Omental fat pad (tissue), 4 donors: ENCODE data around the gene TFAP2E. TPM values are rescaled to one million over a fixed set of nuclear protein-coding genes. Genes with fewer than 3 reads are reported as not detected.

Experiments
- ATAC-seq: fragments of 150-250 bp; one replicate; pipeline ENCODE4 v1.9.1; 2016; ENCODE audit warnings: mild to moderate bottlenecking, moderate library complexity; ENCODE audit not compliant: low FRiP score
- DNase-seq: peaks from one replicate; pipeline ENCODE4 v3.0.0-alpha.2; 2019; ENCODE audit warnings: low spot score
- total RNA-seq, 4 donors: library from RNA; depleted of rRNA; stranded (reverse); fragments of >200 nt; gene quantifications; one replicate each; pipeline ENCODE4 v1.1.0, GENCODE V29; 2016
- TF ChIP-seq, protein P1 (sequence below), 3 donors: fragments of 450-650 bp; IDR thresholded peaks; one replicate each; pipeline ENCODE4 v1.5.1; 2016 to 2017; ENCODE audit warnings: antibody characterized with exemption in 3 of 3, mild to moderate bottlenecking in 3 of 3, moderate library complexity in 2 of 3

Gene TFAP2E
- total RNA-seq, 4 donors from 2014 or later, result 0.25 to 0.72 (median 0.50) TPM

DNA sequence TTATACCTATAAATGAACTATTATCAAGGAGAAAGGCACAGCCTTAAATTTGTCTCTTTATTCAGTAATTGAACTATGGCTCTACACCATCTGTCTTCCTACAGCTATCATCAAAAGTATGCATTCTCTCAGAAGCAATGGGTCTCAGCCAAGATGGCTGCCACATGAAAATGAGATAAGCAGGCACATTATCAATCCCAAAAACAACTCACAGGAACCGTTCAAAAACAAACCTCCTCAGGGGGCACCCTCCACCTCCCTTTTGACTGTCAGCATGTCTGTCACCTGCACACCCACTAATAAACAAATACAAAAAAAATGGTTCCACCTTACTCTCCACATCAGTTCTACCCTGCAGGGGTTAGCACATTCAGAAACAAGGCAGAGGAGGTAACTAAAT is 39.5 kb upstream of the TFAP2E start:
- TF ChIP-seq, protein P1, sequence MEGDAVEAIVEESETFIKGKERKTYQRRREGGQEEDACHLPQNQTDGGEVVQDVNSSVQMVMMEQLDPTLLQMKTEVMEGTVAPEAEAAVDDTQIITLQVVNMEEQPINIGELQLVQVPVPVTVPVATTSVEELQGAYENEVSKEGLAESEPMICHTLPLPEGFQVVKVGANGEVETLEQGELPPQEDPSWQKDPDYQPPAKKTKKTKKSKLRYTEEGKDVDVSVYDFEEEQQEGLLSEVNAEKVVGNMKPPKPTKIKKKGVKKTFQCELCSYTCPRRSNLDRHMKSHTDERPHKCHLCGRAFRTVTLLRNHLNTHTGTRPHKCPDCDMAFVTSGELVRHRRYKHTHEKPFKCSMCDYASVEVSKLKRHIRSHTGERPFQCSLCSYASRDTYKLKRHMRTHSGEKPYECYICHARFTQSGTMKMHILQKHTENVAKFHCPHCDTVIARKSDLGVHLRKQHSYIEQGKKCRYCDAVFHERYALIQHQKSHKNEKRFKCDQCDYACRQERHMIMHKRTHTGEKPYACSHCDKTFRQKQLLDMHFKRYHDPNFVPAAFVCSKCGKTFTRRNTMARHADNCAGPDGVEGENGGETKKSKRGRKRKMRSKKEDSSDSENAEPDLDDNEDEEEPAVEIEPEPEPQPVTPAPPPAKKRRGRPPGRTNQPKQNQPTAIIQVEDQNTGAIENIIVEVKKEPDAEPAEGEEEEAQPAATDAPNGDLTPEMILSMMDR (IDR thresholded peaks at IDR 0.05), result no peak
- DNase-seq, result no peak
- ATAC-seq, result no peak

DNA sequence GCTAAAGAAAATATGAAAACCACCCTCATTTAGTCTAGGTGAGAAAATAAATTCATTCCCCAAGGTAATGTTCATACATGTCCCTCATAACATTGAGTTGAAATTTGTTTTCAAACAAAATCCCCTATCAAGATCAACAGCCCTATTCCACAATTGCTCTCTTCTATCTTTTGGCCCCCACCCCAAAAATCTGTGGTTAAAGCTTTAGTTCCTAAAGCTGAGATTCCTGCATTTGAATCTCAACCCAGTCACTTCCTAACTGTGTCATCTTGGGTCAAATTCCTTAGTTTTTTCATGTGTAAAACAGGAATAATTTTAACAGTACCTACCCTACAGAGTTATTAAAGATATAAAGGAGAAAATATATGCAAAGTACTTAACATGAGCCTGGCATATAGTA is 37.9 kb upstream of the TFAP2E start:
- DNase-seq (no peak), ATAC-seq (no peak)
- TF ChIP-seq, protein P1 (IDR thresholded peaks at IDR 0.05), result no peak

DNA sequence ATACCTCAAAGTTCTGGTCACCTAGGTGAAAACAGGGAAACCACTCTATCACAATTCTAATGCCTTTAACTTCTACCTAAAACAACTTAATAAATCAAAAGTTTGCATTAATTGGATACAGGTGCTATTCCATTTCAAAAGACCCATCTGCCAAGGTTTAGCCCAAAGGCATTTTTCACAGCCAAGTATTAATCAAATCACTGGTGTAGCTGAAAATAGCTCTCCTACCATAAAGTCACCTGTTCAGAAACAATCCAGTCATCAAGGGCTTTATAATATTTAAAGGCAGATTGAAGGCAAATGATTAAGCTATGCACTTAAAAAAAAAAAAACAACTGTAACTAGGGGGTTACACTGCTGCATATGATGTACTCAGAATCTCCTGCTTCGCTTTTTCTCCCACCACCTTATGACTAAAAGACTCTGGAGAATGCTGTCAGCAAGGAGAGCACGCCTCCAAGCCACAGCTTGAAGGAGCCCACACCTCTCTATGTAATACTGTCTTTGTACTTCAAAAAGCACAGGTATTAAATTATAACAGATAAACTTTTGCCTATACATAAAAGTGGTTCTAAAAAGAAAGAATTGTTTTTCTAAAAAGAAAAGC is 36.5 kb upstream of the TFAP2E start:
- ATAC-seq (no peak), DNase-seq (no peak)
- TF ChIP-seq, protein P1 (IDR thresholded peaks at IDR 0.05), result no peak

DNA sequence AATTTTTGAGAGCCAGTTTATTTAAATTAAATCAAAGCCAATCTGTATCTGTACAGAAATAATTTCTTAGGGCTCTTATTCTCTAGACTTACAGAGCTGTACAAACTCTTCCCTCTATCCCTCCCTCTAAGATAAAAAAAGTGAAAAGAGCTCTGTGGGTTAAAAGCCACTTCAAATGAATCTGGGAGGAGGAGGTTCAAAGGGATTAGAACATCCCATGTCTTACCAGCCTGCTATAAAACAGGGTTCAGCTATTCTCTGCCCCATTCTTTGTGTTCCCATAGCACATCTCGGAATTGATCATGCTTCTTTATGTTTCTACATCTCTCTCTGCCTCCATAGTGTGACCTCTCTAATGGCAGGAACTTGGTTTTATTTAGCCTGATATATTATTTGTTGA is 35.3 kb upstream of the TFAP2E start:
- TF ChIP-seq, protein P1 (IDR thresholded peaks at IDR 0.05), result no peak
- DNase-seq (no peak), ATAC-seq (no peak)

DNA sequence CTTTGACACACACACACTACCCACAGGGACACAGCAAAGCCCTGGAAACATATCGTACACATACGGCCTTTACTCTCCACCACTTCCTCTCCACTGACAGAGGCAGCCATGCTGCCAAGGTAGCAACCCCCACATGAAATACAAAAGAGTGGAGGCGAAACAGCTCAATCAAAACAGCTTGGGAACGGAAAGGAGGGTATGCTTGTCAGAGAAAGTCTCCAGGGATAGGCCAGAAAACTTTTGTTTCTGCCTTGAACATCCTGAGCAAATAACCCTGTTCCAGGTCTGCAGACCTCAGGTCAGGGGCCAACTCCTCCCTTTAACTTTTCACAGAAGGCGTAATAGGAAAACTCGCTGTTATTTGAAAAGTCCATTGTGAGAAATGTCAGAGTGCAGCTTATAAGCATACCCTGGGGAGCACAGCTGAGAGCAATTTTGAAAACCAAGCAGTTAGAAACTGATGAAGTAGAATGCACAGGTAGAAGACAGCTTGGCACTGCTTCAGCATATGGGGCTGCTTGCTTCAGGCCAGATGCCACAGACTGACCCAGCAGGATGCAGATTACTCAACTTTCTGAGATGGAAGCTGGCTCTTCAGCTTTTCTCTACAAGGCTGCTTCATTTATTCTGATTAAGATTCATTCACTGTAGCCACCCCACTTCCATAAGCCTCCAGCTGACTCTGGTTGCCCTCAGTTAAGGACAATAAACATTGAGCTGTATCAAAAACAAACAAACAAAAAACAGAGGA is 33.9 kb upstream of the TFAP2E start:
- DNase-seq (no peak), ATAC-seq (peak; percentile 60)
- TF ChIP-seq, protein P1 (IDR thresholded peaks at IDR 0.05), result no peak

DNA sequence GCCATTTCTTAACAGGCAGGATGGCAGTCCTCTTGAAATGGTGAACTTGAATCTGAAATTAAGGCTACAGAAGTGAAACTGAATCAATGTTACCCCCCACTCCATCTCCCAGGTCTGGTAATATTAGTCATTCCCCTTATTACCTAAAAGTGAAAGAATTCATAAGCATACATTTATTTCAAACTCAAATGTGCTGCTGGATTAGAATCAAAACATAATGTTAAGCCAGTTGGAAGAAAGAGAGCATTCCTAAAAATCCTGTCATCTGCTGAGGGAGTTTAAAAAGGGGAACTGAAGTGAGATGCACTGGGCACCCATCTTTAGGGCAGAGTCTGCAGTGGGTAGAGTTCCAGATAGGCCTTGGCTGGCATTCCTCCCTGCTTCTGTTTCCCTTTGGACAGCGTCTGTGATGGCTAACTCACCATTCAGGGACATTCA is 33.3 kb upstream of the TFAP2E start:
- ATAC-seq (peak; percentile 70), DNase-seq (no peak)
- TF ChIP-seq, protein P1 (IDR thresholded peaks at IDR 0.05), result no peak

DNA sequence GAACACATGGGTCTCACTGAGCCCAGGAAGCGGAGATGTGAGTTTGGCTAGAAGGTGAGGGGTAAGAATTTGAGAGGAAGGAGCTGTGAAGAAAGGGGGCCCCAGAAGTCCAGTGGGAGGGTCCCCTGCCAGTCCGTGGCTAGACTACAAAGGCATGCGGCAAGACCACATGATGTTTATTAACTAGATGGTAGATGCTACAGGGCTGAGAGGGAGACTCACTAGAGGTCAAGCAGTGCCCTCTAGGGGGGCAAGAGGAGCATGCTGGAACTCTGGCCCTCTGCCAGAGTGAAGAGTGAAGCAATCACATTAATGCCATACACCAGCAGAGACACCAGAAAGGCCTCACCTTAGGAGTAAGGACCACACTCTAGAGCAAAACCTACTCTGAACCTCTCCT is 28.1 kb upstream of the TFAP2E start:
- DNase-seq (no peak), ATAC-seq (no peak)
- TF ChIP-seq, protein P1 (IDR thresholded peaks at IDR 0.05), result no peak
